Astrocyte (in vitro differentiated cells and primary cell): Measurements from ENCODE around the gene FN3KRP.

ENCODE experiments used
- EZH2 ChIP-seq: IDR thresholded peaks from 2 replicates; pipeline ENCODE4 v1.6.1; 2012; ENCODE audit warnings: mild to moderate bottlenecking, low read length, inconsistent platforms; ENCODE audit not compliant: insufficient read depth
- TF ChIP-seq, protein P1 (sequence below): IDR thresholded peaks from 2 replicates; pipeline ENCODE4 v1.5.1; 2011; ENCODE audit warnings: low read depth, mild to moderate bottlenecking, inconsistent platforms, low read length, moderate library complexity; ENCODE audit not compliant: insufficient read depth

DNA sequence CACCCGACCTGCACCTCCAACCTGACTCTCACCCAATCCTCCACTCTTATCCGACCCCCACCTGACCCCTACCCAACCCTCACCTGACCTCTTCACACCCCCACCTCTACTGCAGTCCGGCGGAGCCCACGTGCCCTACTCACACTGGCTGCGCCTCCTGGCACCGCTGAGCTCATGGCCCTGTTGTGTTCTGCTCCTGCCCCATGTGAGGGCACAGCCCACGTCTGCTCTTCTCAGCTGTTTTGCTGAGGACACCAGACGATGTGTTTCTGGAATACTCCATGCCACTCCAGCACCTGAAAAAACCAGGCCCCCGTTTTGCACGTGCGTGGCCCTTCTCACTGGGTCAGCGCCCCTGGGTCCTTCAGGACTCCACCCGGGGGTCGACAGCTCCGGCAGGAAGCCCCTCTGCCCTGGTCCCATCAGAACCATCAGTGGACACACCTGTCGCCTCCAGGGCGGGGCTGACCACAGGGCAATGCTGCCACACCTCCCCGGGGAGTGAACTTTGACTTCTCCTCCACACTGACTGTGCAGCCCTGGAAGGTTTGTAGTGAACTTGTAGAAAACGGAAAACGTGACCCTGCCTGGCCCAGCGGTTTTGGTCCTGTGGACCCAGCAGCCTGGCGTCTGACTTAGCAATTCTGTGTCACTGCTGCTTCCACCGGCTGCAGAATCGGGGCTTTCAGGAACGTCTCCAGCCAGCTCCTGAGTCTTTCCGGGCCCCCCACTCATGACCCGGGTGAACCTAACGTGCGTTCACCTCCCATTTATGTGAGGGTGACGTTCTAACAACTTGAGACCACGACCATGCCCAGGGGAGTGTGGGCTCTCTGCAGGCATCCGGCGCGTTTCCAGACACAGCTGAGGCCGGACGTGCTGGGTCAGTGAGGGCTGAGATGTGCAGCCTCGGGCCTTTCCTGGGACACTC, 12.3 kb upstream of the FN3KRP start:
- no peak for TF ChIP-seq EZH2
- TF ChIP-seq, protein P1, sequence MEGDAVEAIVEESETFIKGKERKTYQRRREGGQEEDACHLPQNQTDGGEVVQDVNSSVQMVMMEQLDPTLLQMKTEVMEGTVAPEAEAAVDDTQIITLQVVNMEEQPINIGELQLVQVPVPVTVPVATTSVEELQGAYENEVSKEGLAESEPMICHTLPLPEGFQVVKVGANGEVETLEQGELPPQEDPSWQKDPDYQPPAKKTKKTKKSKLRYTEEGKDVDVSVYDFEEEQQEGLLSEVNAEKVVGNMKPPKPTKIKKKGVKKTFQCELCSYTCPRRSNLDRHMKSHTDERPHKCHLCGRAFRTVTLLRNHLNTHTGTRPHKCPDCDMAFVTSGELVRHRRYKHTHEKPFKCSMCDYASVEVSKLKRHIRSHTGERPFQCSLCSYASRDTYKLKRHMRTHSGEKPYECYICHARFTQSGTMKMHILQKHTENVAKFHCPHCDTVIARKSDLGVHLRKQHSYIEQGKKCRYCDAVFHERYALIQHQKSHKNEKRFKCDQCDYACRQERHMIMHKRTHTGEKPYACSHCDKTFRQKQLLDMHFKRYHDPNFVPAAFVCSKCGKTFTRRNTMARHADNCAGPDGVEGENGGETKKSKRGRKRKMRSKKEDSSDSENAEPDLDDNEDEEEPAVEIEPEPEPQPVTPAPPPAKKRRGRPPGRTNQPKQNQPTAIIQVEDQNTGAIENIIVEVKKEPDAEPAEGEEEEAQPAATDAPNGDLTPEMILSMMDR, result no peak
